Upper lobe of left lung (tissue), 4 donors: ENCODE measurements around the gene PHF2.

Experiments used
- CTCF ChIP-seq, 6 experiments: fragments of 450-650 bp in 4 of 6; fragments of 200-600 bp in 2 of 6; sonication (generic) in 2 of 6; IDR thresholded peaks; one replicate each; pipeline ENCODE4 v1.5.1; 2016 to 2019; ENCODE audit warnings: antibody characterized with exemption in 6 of 6
- POLR2A ChIP-seq, 4 donors: fragments of 450-650 bp; IDR thresholded peaks; one replicate each; pipeline ENCODE4 v1.5.1; 2016 to 2017; ENCODE audit warnings: antibody characterized with exemption in 4 of 4, mild to moderate bottlenecking in 2 of 4
- POLR2AphosphoS5 ChIP-seq, 2 donors: sonication (generic); formaldehyde crosslinking; IDR thresholded peaks; one replicate each; pipeline ENCODE4 v1.5.1; 2017; ENCODE audit warnings: antibody characterized with exemption in 2 of 2

DNA sequence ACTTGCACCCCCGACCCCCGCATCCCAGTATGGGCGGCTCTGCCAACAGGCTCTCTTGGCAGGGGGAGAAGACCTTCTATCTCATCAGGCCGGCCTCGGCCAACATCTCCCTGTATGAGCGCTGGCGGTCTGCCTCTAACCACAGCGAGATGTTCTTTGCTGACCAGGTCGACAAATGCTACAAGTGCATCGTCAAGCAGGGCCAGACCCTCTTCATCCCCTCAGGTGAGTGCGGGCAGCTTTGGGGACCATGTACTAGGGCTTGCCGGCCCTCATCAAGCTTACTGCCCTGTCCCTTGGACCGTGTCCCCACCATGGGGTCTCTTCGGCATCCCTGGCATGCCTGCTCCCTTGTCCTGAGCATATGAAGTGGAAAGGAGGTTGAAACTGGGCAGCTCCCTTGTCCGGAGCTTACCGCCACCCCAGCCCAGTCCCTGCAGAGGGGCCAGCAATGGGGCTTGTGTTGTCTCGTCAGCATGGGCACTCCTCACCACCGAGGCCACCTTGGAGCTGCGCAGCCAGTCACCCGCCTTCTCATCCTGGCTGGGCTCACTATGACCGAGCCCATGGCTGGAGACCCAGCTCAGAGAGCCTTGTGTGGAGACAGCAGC is 78.1 kb downstream of the PHF2 start:
- no peak for TF ChIP-seq CTCF (IDR thresholded peaks at IDR 0.05)
- TF ChIP-seq POLR2A (IDR thresholded peaks at IDR 0.05), result no peak
- no peak for TF ChIP-seq POLR2AphosphoS5 (IDR thresholded peaks at IDR 0.05)
